GM18858 (cell line): ENCODE results near the gene PPOX.

Experiments used
- ATAC-seq: cut with Tn5 transposase; IDR thresholded peaks from one replicate; pipeline ENCODE4 v1.9.1; 2021; ENCODE audit not compliant: unreplicated experiment

PPOX gene

DNA sequence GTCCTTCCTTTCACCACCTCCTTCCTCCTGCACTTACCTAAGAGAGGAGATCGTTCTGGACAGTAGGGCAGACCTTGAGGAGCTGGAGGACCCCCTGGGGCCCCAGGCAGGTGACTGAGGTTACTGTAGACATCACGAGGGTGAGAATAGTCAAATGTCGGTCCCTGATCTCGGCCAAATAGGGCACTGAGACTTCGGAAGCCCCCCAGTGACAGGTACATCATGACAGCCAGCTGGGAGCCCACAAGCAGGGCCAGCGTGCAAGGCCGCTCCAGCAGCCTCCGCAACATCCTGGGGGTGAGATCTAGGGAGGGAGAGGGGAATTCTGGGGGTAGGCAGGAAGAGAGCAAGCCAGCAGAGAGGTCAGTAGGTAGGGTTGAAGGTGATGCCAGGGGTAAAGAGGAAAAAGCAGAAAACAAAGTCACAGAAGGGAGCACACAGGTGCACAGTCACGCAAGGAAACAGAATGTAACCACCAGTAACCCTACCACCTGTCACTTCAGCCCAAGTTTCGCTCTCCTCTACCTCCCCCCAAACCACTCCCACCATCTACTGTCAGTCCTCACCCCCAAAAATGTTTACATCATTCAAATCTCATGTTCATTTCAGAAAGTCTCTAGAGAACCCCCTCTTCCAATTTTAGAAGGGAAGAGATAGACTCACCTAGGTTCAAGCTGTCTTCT lies 9.7 kb downstream of the PPOX start:
- ATAC-seq, result no peak

DNA sequence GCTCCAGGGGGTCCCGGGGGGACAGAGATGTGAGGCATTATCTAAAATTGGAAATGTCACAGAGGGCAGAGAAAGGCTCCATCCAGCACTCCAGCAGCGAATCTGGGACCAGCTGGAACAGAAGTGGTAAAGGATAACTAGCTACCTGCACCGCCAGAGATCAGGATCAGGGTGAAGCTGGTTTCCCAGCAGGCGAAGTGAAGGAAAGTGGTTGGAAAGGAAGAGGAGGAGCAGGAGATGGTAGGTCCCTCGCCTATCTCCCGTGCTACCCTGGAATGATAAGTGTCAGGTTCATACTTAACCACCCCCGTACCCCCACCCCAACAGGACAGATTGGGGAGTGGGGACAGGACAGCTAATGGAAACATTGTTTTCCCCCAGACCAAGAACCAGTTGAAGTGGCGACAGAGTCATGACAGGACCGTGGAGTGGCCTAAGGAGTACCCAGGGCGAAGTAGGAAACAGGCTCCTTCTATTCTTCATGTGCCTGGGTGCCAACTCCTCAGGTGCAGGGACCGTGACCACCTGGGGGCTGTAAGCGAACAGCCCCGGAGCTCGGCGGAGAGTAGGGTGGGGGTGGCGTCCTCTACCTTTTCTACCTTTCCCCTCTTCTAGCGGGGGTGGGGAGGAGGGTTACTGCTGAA lies 10.4 kb downstream of the PPOX start:
- no peak for ATAC-seq

GRCh38 chr1:161177112-161177935 lies 11.1 kb downstream of the PPOX start, which contains the start of gene B4GALT3:
TSS of gene B4GALT3 (minus strand) at chr1:161177507. CDS start at chr1:161176060, 1,447 bp downstream.
- ATAC-seq, result peak; percentile 36

DNA sequence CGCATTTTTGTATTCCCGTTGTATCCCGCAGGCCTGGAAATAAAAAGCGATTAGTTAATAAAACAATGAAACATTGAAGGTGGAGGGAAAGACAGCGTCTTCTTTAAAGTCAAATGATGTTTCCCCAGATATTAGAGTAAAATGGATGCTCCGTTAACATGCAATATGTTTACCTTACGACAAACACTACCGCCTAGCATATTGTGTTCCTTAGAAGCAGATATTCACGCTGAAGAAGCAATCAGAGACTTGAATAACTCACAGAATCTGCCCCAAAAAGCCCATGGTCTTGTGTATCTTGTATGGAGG lies 11.7 kb downstream of the PPOX start:
- ATAC-seq, result no peak

DNA sequence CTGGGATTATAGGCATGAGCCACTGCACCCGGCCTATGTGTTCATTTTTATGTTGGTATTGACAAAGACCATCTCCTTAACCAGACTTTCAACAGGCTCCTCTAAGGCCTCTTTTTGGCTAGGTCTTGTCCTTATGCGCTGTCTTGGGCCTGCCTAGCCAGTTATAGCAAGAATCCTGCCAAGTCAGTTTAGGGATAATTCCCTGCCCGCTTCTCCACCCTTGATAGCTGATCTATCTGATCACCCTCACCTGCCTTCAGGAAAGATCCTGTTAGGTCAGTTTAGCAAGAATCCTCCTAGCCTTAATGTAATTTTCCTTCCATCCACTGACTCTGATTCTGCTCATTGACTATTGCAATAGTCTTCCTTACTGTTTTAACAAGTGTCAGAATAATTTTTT lies 13.5 kb downstream of the PPOX start:
- ATAC-seq, result no peak

- no peak for ATAC-seq
These were observed 14.4 kb downstream of the PPOX start for GRCh38 chr1:161180639-161181038.

GRCh38 chr1:161182214-161182613 lies 16.0 kb downstream of the PPOX start:
- peak; percentile 42 for ATAC-seq

- peak; percentile 46 for ATAC-seq
These were observed 19.1 kb downstream of the PPOX start for GRCh38 chr1:161185282-161185682.

GRCh38 chr1:161185732-161186311 lies 19.6 kb downstream of the PPOX start:
- no peak for ATAC-seq

DNA sequence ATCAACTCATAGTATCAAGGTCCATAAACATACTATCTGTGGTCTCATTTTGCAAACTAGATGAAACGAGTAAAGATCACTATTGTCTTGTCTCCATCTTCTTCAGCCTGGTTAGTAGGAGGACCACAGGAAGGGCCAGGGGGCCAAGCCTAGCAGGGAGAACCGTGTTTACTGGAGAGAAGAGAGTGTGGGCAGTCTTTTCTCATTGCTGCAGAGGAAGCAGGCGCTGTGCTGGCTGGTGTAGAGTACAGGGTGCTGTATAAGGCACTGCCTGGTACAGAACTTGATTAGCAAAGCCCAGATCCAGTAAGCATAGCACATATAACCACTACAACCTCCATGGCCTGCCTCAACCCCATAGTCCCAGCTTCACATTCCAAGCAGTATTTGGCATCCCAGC lies 21.1 kb downstream of the PPOX start:
- no peak for ATAC-seq

DNA sequence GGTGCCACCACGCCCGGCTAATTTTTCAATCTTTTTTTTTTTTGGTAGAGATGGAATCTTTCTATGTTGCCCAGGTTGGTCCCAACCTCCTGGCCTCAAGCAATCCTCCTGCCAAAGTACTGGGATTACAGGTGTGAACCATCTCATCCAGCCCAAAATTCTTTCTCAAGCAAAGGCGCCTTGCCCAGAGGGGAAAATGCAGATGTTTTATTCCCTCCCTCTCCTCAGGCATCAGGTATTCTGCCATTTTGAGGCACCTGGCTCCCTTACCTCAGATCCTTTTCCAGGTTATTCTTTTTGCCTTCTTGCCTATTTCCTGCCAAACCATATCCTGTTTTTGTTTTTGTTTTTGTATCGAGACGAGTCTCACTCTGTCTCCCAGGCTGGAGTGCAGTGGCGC lies 22.2 kb downstream of the PPOX start:
- no peak for ATAC-seq

DNA sequence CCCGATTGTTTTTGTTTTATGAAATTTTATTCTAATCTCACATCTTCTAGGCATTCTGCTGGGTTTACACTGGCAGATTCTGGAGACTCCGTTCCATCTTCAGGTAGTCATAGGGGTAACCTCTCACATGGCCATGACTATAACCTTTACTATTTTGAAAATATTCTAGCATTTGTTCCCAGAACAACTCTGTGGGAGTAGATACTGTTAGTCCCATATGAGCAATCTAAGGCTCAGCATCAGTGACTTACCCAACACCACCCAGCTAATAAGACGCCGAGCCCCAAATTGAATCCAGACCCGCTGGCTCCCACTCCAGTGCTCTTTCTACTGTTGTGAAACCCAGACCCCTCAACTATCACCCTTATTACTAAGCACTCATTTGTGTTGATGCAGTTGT lies 22.8 kb downstream of the PPOX start:
- ATAC-seq, result no peak

DNA sequence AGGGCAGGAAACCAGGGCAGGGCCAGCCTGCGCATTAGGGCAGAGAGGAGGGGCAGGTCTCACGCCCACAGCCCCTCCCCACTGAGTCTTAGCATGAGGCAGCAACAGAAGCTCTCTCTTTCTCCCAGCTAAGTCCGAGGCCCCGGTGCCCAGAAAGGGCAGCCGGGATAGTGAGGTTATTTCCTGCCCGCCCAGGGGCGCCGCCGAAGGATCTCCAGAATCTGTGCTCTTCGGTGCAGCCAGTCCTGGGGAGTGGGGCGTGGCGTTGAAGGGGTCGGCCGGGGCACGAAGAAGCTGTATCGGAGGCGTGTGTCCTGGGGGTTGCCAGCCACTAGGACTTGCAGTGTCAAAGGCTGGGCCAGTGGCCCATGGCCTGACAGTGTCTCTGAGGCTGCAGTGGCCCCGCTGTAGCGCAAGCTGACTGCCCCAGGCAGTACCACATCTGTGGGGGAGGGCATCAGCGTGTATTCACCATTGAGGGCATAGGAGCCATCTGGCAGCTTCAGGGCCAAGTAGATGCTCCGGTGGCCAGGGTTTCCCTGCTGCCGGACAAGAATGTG lies 24.8 kb downstream of the PPOX start:
- ATAC-seq, result no peak

GRCh38 chr1:161191971-161192370 lies 25.7 kb downstream of the PPOX start:
- ATAC-seq, result no peak

GRCh38 chr1:161192476-161193465 lies 26.5 kb downstream of the PPOX start:
- ATAC-seq, result no peak

- no peak for ATAC-seq
These were observed 27.5 kb downstream of the PPOX start for GRCh38 chr1:161193561-161194235.

DNA sequence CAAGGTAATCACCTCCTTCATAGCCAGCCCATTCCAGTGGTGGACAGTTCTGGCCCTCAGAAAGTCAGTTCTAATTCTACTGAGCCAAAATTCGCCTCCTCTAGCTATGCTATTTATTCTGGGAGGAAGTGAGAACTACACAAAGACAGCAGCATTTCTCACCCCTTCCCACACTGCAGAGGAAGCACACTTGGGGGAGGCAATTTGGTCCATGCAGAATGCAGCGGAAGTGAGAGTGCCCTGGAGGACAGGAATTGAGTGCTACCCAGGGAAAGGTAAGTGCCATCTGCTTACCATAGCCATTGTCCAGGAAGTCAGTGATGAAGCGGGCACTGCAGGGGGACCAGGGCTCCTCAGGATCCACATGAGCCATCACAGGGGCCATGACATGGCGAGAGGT lies 28.9 kb downstream of the PPOX start:
- no peak for ATAC-seq

DNA sequence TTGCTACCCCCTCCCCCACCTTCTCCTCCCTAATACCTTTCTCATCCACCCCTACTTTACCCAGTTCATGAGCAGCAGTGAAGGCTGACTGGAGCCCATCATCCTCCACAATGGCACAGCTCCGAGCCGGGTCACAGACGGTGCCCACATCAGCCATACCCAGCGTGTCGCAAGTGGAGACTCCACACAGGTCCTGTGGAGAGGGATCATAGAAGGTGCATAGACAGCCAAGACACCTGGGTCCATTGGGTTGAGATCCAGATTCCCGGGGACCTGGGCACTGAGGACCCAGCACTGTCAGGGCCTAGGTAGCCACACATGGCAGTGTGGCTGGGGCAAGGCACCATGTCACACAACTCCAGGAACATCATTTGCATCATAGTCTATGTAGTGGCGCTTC lies 29.9 kb downstream of the PPOX start:
- ATAC-seq, result no peak

- ATAC-seq, result no peak
These were observed 30.6 kb downstream of the PPOX start for GRCh38 chr1:161196521-161197451.
